ENCODE data around the gene TLCD4. TPM values are rescaled to one million over a fixed set of nuclear protein-coding genes. Genes with fewer than 3 reads are reported as not detected.

Gene TLCD4
- total and polyA plus RNA-seq, 2 of the 13 experiments (the other 11 are each of a cell fraction or from before 2014, with no cell fraction given), result 4.7 to 14.5 TPM

- TF ChIP-seq, protein P1, sequence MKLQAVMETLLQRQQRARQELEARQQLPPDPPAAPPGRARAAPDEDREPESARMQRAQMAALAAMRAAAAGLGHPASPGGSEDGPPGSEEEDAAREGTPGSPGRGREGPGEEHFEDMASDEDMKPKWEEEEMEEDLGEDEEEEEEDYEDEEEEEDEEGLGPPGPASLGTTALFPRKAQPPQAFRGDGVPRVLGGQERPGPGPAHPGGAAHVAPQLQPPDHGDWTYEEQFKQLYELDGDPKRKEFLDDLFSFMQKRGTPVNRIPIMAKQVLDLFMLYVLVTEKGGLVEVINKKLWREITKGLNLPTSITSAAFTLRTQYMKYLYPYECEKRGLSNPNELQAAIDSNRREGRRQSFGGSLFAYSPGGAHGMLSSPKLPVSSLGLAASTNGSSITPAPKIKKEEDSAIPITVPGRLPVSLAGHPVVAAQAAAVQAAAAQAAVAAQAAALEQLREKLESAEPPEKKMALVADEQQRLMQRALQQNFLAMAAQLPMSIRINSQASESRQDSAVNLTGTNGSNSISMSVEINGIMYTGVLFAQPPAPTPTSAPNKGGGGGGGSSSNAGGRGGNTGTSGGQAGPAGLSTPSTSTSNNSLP (IDR thresholded peaks at IDR 0.05; ENCODE audit: low read depth, low read length), result 0 out of 2 replicates have a peak, but pooled peaks have one; percentile 27
- TF ChIP-seq ZFP90 (CRISPR knock-in tag; IDR thresholded peaks at IDR 0.05; ENCODE audit: borderline replicate concordance) (no peak), IKZF4 (CRISPR knock-in tag; IDR thresholded peaks at IDR 0.05; ENCODE audit: borderline replicate concordance, low read depth, not compliant biosample characterization) (no peak), ZFX (CRISPR knock-in tag; IDR thresholded peaks at IDR 0.05; ENCODE audit: low read depth) (no peak), ZNF841 (CRISPR knock-in tag; IDR thresholded peaks at IDR 0.05; ENCODE audit: borderline replicate concordance) (no peak), GMEB1 (CRISPR knock-in tag; IDR thresholded peaks at IDR 0.05; ENCODE audit: borderline replicate concordance) (no peak), TARDBP (CRISPR knock-in tag; IDR thresholded peaks at IDR 0.05) (peak; percentile 37; the same call in 1 of the 2 replicates), CEBPB (IDR thresholded peaks at IDR 0.05; ENCODE audit: borderline replicate concordance, low read depth, low read length) (peak; percentile 0; the same call in 1 of the 2 replicates), ZNF691 (CRISPR knock-in tag; IDR thresholded peaks at IDR 0.05; ENCODE audit: borderline replicate concordance, low read depth) (no peak), ZNF383 (CRISPR knock-in tag; IDR thresholded peaks at IDR 0.05; ENCODE audit: borderline replicate concordance) (no peak), FOXO1 (CRISPR knock-in tag; IDR thresholded peaks at IDR 0.05) (no peak), ZSCAN20 (CRISPR knock-in tag; IDR thresholded peaks at IDR 0.05; ENCODE audit: borderline replicate concordance) (no peak), REPIN1 (CRISPR knock-in tag; IDR thresholded peaks at IDR 0.05; ENCODE audit: borderline replicate concordance, low read depth) (peak; percentile 71), KLF9 (CRISPR knock-in tag; IDR thresholded peaks at IDR 0.05; ENCODE audit: low read depth) (no peak), ARID2 (CRISPR knock-in tag; IDR thresholded peaks at IDR 0.05; ENCODE audit: borderline replicate concordance) (no peak), BRD4 (CRISPR knock-in tag; IDR thresholded peaks at IDR 0.05) (no peak), TGIF2 (CRISPR knock-in tag; IDR thresholded peaks at IDR 0.05) (no peak), ZNF431 (CRISPR knock-in tag; IDR thresholded peaks at IDR 0.05; ENCODE audit: borderline replicate concordance, low read depth) (no peak), ZNF772 (CRISPR knock-in tag; IDR thresholded peaks at IDR 0.05) (0 out of 2 replicates have a peak, but pooled peaks have one; percentile 26), ZNF577 (CRISPR knock-in tag; IDR thresholded peaks at IDR 0.05; ENCODE audit: borderline replicate concordance, low read depth) (no peak), GABPB1 (CRISPR knock-in tag; IDR thresholded peaks at IDR 0.05) (no peak), WIZ (CRISPR knock-in tag; IDR thresholded peaks at IDR 0.05) (no peak), ZFP62 (CRISPR knock-in tag; IDR thresholded peaks at IDR 0.05) (no peak), FOXA1 (IDR thresholded peaks at IDR 0.05) (peak; percentile 14; the same call in 1 of the 2 replicates), FOXA1 (CRISPR knock-in tag; IDR thresholded peaks at IDR 0.05) (peak; percentile 45), ZNF282 (IDR thresholded peaks at IDR 0.05; ENCODE audit: partially characterized antibody) (no peak)
- TF ChIP-seq, protein P2, sequence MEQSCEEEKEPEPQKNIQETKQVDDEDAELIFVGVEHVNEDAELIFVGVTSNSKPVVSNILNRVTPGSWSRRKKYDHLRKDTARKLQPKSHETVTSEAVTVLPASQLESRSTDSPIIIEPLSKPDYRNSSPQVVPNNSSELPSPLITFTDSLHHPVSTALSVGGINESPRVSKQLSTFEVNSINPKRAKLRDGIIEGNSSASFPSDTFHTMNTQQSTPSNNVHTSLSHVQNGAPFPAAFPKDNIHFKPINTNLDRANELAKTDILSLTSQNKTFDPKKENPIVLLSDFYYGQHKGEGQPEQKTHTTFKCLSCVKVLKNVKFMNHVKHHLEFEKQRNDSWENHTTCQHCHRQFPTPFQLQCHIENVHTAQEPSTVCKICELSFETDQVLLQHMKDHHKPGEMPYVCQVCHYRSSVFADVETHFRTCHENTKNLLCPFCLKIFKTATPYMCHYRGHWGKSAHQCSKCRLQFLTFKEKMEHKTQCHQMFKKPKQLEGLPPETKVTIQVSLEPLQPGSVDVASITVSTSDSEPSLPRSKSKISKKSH (CRISPR knock-in tag; IDR thresholded peaks at IDR 0.05; ENCODE audit: borderline replicate concordance), result no peak
Observed at GRCh38 chr1:95133687-95134086, 16.5 kb downstream of the TLCD4 start (continued).
